WTC11 (cell line): ENCODE results near the gene GPR139. TPM values are rescaled to one million over a fixed set of nuclear protein-coding genes. Genes with fewer than 3 reads are reported as not detected.

Experiments used
- ATAC-seq: fragments of 200-7000 bp; cut with Tn5 transposase; 2 replicates; pipeline ENCODE4 v1.10.0; 2021; ENCODE audit warnings: mild to moderate bottlenecking, moderate library complexity
- CTCF ChIA-PET: fragments of 300-600 bp; sonication (Branson Sonifier 250); formaldehyde crosslinking; loops from one replicate; lab custom pipeline; 2021; ENCODE audit warnings: antibody characterized with exemption; lab: Charles Lee
- POLR2A ChIA-PET: fragments of 350-600 bp; sonication (Branson Sonifier 250); formaldehyde crosslinking; loops from one replicate; lab custom pipeline; 2021; ENCODE audit warnings: antibody characterized with exemption; lab: Charles Lee
- DNase-seq: peaks from one replicate; pipeline ENCODE4 v3.0.0; 2021; ENCODE audit warnings: low spot score
- H3K27ac Mint-ChIP-seq: 2 replicates; pipeline ENCODE4 v1.8.0; 2021; ENCODE audit warnings: mixed read lengths
- H3K27me3 Mint-ChIP-seq: 2 replicates; pipeline ENCODE4 v1.8.0; 2021; ENCODE audit warnings: low read depth, mild to moderate bottlenecking, moderate library complexity, mixed read lengths
- H3K36me3 Mint-ChIP-seq: 2 replicates; pipeline ENCODE4 v1.8.0; 2021; ENCODE audit warnings: mixed read lengths
- H3K4me1 Mint-ChIP-seq: 2 replicates; pipeline ENCODE4 v1.8.0; 2022; ENCODE audit warnings: mixed read lengths
- H3K4me3 Mint-ChIP-seq: 2 replicates; pipeline ENCODE4 v1.8.0; 2021; ENCODE audit warnings: mild to moderate bottlenecking, moderate library complexity, mixed read lengths
- H3K9me3 Mint-ChIP-seq: 2 replicates; pipeline ENCODE4 v1.8.0; 2021; ENCODE audit warnings: mixed read lengths
- CREM ChIP-seq: sonication (generic); formaldehyde crosslinking; IDR thresholded peaks from 2 replicates; pipeline ENCODE4 v1.8.1; 2022; ENCODE audit warnings: mild to moderate bottlenecking, missing genetic modification reagents, moderate library complexity
- FOXK1 ChIP-seq: sonication (generic); formaldehyde crosslinking; IDR thresholded peaks from 2 replicates; pipeline ENCODE4 v1.8.0; 2022; ENCODE audit warnings: mild to moderate bottlenecking, moderate library complexity, missing genetic modification reagents
- GABPB1 ChIP-seq: sonication (generic); formaldehyde crosslinking; IDR thresholded peaks from 2 replicates; pipeline ENCODE4 v1.8.1; 2023; ENCODE audit warnings: mild to moderate bottlenecking, missing genetic modification reagents
- IRF2 ChIP-seq: sonication (generic); formaldehyde crosslinking; IDR thresholded peaks from 2 replicates; pipeline ENCODE4 v1.8.0; 2022; ENCODE audit warnings: low read depth, missing genetic modification reagents, borderline replicate concordance
- JAZF1 ChIP-seq: fragments of 250-450 bp; sonication (Bioruptor Pico); IDR thresholded peaks from 2 replicates; pipeline ENCODE4 v1.9.0; 2021; ENCODE audit warnings: moderate library complexity, mild to moderate bottlenecking, inconsistent platforms
- KAT7 ChIP-seq: sonication (generic); formaldehyde crosslinking; IDR thresholded peaks from 2 replicates; pipeline ENCODE4 v1.8.1; 2023; ENCODE audit warnings: missing genetic modification reagents, mild to moderate bottlenecking, borderline replicate concordance
- NFATC4 ChIP-seq: fragments of 250-450 bp; sonication (Bioruptor Pico); IDR thresholded peaks from 2 replicates; pipeline ENCODE4 v1.9.0; 2021; ENCODE audit warnings: mild to moderate bottlenecking
- NFYB ChIP-seq: sonication (generic); formaldehyde crosslinking; conservative IDR thresholded peaks from 2 replicates; pipeline ENCODE4 v1.8.0; 2022; ENCODE audit warnings: low read depth, missing genetic modification reagents
- RELA ChIP-seq: sonication (generic); formaldehyde crosslinking; IDR thresholded peaks from 2 replicates; pipeline ENCODE4 v1.8.1; 2022; ENCODE audit warnings: missing genetic modification reagents, mild to moderate bottlenecking, borderline replicate concordance
- SOX15 ChIP-seq: fragments of 250-450 bp; sonication (Bioruptor Pico); IDR thresholded peaks from 2 replicates; pipeline ENCODE4 v1.9.0; 2021; ENCODE audit warnings: mild to moderate bottlenecking
- TCF7 ChIP-seq: sonication (generic); formaldehyde crosslinking; IDR thresholded peaks from 2 replicates; pipeline ENCODE4 v1.8.0; 2022; ENCODE audit warnings: mild to moderate bottlenecking, low read depth, missing genetic modification reagents, moderate library complexity
- TP53 ChIP-seq: sonication (generic); formaldehyde crosslinking; IDR thresholded peaks from 2 replicates; pipeline ENCODE4 v1.8.1; 2023; ENCODE audit warnings: mild to moderate bottlenecking, missing genetic modification reagents
- ZNF416 ChIP-seq: fragments of 250-450 bp; sonication (Bioruptor Pico); IDR thresholded peaks from 2 replicates; pipeline ENCODE4 v1.9.0; 2021; ENCODE audit warnings: mild to moderate bottlenecking, inconsistent platforms
- total RNA-seq: library from RNA; stranded (reverse); gene quantifications from 3 replicates; pipeline ENCODE4 v1.2.3, GENCODE V29; 2021
- TF ChIP-seq, protein P1 (sequence below): sonication (generic); formaldehyde crosslinking; IDR thresholded peaks from 2 replicates; pipeline ENCODE4 v1.8.0; 2022; ENCODE audit warnings: mild to moderate bottlenecking, missing genetic modification reagents
- TF ChIP-seq, protein P2 (sequence below): sonication (generic); formaldehyde crosslinking; IDR thresholded peaks from 2 replicates; pipeline ENCODE4 v1.8.1; 2023; ENCODE audit warnings: mild to moderate bottlenecking, missing genetic modification reagents
- TF ChIP-seq, protein P3 (sequence below): sonication (generic); formaldehyde crosslinking; conservative IDR thresholded peaks from 2 replicates; pipeline ENCODE4 v1.8.1; 2023; ENCODE audit warnings: mild to moderate bottlenecking, low read depth, missing genetic modification reagents, moderate library complexity
- TF ChIP-seq, protein P4 (sequence below): sonication (generic); formaldehyde crosslinking; IDR thresholded peaks from 2 replicates; pipeline ENCODE4 v1.8.1; 2022; ENCODE audit warnings: low read depth, mild to moderate bottlenecking, moderate library complexity, missing genetic modification reagents, borderline replicate concordance
- TF ChIP-seq, protein P5 (sequence below): sonication (generic); formaldehyde crosslinking; IDR thresholded peaks from 2 replicates; pipeline ENCODE4 v1.8.1; 2022; ENCODE audit warnings: low read depth, missing genetic modification reagents, borderline replicate concordance
- TF ChIP-seq, protein P6 (sequence below): sonication (generic); formaldehyde crosslinking; conservative IDR thresholded peaks from 2 replicates; pipeline ENCODE4 v1.8.1; 2022; ENCODE audit warnings: mild to moderate bottlenecking, missing genetic modification reagents
- TF ChIP-seq, protein P7 (sequence below): fragments of 250-450 bp; sonication (Bioruptor Pico); IDR thresholded peaks from 2 replicates; pipeline ENCODE4 v1.9.0; 2021; ENCODE audit warnings: moderate library complexity, mild to moderate bottlenecking, inconsistent platforms, borderline replicate concordance

GPR139 gene
- total RNA-seq, 1 experiment from 2014 or later, result 0.48 TPM

DNA sequence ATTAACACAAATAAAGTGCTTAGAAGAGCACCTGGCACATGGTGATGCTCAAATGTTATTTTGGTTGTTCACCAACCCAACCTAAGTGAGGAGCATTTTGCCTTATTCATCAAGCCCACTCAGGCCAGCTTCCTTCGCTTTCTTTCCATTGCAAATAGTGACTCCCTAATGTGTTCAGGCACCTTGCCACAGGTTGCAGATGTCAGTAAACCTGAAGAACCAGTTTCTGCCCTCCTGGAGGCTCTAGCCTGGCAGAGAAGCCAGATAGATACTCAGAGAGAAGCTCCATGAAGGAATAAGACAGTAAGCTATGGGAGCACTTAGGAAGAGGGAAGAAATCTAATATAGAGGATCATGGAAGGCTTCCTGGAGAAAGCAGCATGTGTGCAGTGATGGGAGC lies 23.9 kb downstream of the GPR139 start:
- Mint-ChIP-seq H3K4me1 (peaks cover 10% of the 10 kb centered on the region), H3K9me3 (no peaks in the 10 kb centered on the region), H3K36me3 (no peaks in the 10 kb centered on the region), H3K27me3 (no peaks in the 10 kb centered on the region), H3K27ac (no peak overlapping the region)
- peak; percentile 47 for ATAC-seq
- CTCF ChIA-PET, result interaction anchor here (0.5 to 2.1 kb wide), 3 partner anchors 12 to 142 kb away, joined by 3 to 10 read pairs (median 4); no protein-coding TSS in a partner anchor
- no peak for TF ChIP-seq TP53 (CRISPR knock-in tag)
- TF ChIP-seq, protein P1, sequence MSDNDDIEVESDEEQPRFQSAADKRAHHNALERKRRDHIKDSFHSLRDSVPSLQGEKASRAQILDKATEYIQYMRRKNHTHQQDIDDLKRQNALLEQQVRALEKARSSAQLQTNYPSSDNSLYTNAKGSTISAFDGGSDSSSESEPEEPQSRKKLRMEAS (CRISPR knock-in tag), result no peak
- no peak for TF ChIP-seq CREM (CRISPR knock-in tag)
- TF ChIP-seq, protein P2, sequence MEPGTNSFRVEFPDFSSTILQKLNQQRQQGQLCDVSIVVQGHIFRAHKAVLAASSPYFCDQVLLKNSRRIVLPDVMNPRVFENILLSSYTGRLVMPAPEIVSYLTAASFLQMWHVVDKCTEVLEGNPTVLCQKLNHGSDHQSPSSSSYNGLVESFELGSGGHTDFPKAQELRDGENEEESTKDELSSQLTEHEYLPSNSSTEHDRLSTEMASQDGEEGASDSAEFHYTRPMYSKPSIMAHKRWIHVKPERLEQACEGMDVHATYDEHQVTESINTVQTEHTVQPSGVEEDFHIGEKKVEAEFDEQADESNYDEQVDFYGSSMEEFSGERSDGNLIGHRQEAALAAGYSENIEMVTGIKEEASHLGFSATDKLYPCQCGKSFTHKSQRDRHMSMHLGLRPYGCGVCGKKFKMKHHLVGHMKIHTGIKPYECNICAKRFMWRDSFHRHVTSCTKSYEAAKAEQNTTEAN (CRISPR knock-in tag), result no peak
- TF ChIP-seq ZNF416 (CRISPR knock-in tag), result no peak
- no peak for TF ChIP-seq SOX15
- no peak for TF ChIP-seq IRF2
- TF ChIP-seq, all 79 proteins: peak for 0
- no peak for DNase-seq
- no peak overlapping the region for H3K4me3 Mint-ChIP-seq
- POLR2A ChIA-PET, result no interaction called here

DNA sequence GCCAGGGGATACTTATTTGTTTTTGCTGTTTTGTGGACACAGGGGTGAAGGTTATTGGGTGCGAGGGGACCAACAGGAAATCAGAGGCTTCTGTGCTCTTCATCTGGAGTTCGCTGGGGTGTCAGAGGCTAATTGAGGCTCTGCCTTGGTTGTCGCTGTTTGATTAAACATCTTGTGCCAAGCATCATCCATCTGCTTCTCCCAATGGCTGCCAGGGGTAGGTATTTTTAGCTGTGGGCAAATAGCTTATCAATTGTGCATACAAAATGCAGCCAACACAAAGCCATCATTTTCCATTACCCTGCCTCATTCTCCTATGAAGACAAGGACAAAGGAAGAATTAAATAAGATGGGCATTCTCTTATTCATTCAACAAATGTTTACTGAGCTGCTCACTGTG lies 27.8 kb downstream of the GPR139 start:
- TF ChIP-seq KAT7 (CRISPR knock-in tag), result no peak
- TF ChIP-seq GABPB1 (CRISPR knock-in tag), result no peak
- TF ChIP-seq TCF7 (CRISPR knock-in tag), result no peak
- TF ChIP-seq, protein P3, sequence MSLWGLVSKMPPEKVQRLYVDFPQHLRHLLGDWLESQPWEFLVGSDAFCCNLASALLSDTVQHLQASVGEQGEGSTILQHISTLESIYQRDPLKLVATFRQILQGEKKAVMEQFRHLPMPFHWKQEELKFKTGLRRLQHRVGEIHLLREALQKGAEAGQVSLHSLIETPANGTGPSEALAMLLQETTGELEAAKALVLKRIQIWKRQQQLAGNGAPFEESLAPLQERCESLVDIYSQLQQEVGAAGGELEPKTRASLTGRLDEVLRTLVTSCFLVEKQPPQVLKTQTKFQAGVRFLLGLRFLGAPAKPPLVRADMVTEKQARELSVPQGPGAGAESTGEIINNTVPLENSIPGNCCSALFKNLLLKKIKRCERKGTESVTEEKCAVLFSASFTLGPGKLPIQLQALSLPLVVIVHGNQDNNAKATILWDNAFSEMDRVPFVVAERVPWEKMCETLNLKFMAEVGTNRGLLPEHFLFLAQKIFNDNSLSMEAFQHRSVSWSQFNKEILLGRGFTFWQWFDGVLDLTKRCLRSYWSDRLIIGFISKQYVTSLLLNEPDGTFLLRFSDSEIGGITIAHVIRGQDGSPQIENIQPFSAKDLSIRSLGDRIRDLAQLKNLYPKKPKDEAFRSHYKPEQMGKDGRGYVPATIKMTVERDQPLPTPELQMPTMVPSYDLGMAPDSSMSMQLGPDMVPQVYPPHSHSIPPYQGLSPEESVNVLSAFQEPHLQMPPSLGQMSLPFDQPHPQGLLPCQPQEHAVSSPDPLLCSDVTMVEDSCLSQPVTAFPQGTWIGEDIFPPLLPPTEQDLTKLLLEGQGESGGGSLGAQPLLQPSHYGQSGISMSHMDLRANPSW, result no peak
- TF ChIP-seq, protein P2 (CRISPR knock-in tag), result no peak
- TF ChIP-seq, protein P4, sequence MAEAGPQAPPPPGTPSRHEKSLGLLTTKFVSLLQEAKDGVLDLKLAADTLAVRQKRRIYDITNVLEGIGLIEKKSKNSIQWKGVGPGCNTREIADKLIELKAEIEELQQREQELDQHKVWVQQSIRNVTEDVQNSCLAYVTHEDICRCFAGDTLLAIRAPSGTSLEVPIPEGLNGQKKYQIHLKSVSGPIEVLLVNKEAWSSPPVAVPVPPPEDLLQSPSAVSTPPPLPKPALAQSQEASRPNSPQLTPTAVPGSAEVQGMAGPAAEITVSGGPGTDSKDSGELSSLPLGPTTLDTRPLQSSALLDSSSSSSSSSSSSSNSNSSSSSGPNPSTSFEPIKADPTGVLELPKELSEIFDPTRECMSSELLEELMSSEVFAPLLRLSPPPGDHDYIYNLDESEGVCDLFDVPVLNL (CRISPR knock-in tag), result no peak
- TF ChIP-seq ZNF416 (CRISPR knock-in tag), result no peak
- TF ChIP-seq NFATC4 (CRISPR knock-in tag), result no peak
- TF ChIP-seq FOXK1, result no peak
- no peak for TF ChIP-seq NFYB (CRISPR knock-in tag)
- TF ChIP-seq, protein P5, sequence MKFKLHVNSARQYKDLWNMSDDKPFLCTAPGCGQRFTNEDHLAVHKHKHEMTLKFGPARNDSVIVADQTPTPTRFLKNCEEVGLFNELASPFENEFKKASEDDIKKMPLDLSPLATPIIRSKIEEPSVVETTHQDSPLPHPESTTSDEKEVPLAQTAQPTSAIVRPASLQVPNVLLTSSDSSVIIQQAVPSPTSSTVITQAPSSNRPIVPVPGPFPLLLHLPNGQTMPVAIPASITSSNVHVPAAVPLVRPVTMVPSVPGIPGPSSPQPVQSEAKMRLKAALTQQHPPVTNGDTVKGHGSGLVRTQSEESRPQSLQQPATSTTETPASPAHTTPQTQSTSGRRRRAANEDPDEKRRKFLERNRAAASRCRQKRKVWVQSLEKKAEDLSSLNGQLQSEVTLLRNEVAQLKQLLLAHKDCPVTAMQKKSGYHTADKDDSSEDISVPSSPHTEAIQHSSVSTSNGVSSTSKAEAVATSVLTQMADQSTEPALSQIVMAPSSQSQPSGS, result no peak
- TF ChIP-seq RELA, result no peak
- TF ChIP-seq, protein P6, sequence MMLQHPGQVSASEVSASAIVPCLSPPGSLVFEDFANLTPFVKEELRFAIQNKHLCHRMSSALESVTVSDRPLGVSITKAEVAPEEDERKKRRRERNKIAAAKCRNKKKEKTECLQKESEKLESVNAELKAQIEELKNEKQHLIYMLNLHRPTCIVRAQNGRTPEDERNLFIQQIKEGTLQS (CRISPR knock-in tag), result no peak
- no peak for TF ChIP-seq JAZF1 (CRISPR knock-in tag)
- TF ChIP-seq, protein P7, sequence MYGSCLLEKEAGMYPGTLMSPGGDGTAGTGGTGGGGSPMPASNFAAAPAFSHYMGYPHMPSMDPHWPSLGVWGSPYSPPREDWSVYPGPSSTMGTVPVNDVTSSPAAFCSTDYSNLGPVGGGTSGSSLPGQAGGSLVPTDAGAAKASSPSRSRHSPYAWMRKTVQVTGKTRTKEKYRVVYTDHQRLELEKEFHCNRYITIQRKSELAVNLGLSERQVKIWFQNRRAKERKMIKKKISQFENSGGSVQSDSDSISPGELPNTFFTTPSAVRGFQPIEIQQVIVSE, result no peak
- TF ChIP-seq, all 79 proteins: peak for 0
- Mint-ChIP-seq H3K9me3 (0 out of 2 replicates have a peak, but pooled peaks cover 6% of the 10 kb centered on the region), H3K27ac (no peak overlapping the region), H3K4me3 (no peak overlapping the region), H3K4me1 (peaks cover 28% of the 10 kb centered on the region), H3K27me3 (no peaks in the 10 kb centered on the region), H3K36me3 (no peaks in the 10 kb centered on the region)
- POLR2A ChIA-PET, result no interaction called here
- DNase-seq, result no peak
- CTCF ChIA-PET, result interaction anchor here (1.5 to 1.7 kb wide), 3 partner anchors 30 to 138 kb away, joined by 3 to 7 read pairs (median 6); no protein-coding TSS in a partner anchor
- no peak for ATAC-seq
